HL-60 (cell line): ENCODE measurements around the gene LIPC.

Experiments
- DNase-seq, 2 experiments: peaks; one replicate each; pipeline ENCODE4 v3.0.0-alpha.2; 2010 to 2020; ENCODE audit warnings: low read depth in 1 of 2, low spot score in 1 of 2
- H3K27ac ChIP-seq: fragments of 250-450 bp; sonication (Bioruptor Pico); replicated peaks from 2 replicates; pipeline ENCODE4 v1.5.1; 2020; ENCODE audit warnings: mild to moderate bottlenecking, moderate library complexity
- H3K27me3 ChIP-seq: fragments of 250-450 bp; sonication (Bioruptor Pico); 2 replicates; pipeline ENCODE4 v1.5.1; 2021; ENCODE audit warnings: mild to moderate bottlenecking, moderate library complexity; ENCODE audit not compliant: insufficient read depth, poor library complexity, severe bottlenecking
- H3K4me3 ChIP-seq: replicated peaks from 2 replicates; pipeline ENCODE4 v1.5.1; 2011; ENCODE audit warnings: mild to moderate bottlenecking, control low read depth, low read length; ENCODE audit not compliant: insufficient read depth
- CTCF ChIP-seq: IDR thresholded peaks from one replicate; pipeline ENCODE4 v1.5.1; 2011; ENCODE audit warnings: low read length, control low read depth, inconsistent platforms; ENCODE audit not compliant: insufficient read depth
- GABPA ChIP-seq: IDR thresholded peaks from 2 replicates; pipeline ENCODE4 v1.6.1; 2012; ENCODE audit warnings: low read depth
- POLR2AphosphoS5 ChIP-seq: IDR thresholded peaks from 2 replicates; pipeline ENCODE4 v1.6.1; 2012; ENCODE audit warnings: low read depth
- REST ChIP-seq: IDR thresholded peaks from 2 replicates; pipeline ENCODE4 v1.6.1; 2012; ENCODE audit warnings: low read depth; ENCODE audit not compliant: insufficient replicate concordance
- SPI1 ChIP-seq: IDR thresholded peaks from 2 replicates; pipeline ENCODE4 v1.6.1; 2012; ENCODE audit warnings: low read depth, mild to moderate bottlenecking, borderline replicate concordance

Gene LIPC

GRCh38 chr15:58566029-58566428, 134.2 kb downstream of the LIPC start:
- H3K27me3 ChIP-seq: no peaks in the 10 kb centered on the region
- no peak for DNase-seq
- TF ChIP-seq POLR2AphosphoS5 (no peak), GABPA (no peak), REST (no peak), CTCF (no peak), SPI1 (no peak)
- H3K4me3 ChIP-seq: no peak overlapping the region
- H3K27ac ChIP-seq: no peak overlapping the region

GRCh38 chr15:58568157-58568571, 136.4 kb downstream of the LIPC start:
- no peaks in the 10 kb centered on the region for H3K27me3 ChIP-seq
- no peak overlapping the region for H3K27ac ChIP-seq
- TF ChIP-seq POLR2AphosphoS5: no peak
- no peak for TF ChIP-seq CTCF
- no peak; the same call in 1 of the 2 replicates for TF ChIP-seq SPI1
- TF ChIP-seq GABPA: no peak
- no peak for TF ChIP-seq REST
- peak; percentile 42 to 56 for DNase-seq
- H3K4me3 ChIP-seq: no peak overlapping the region

GRCh38 chr15:58569455-58569854, 137.7 kb downstream of the LIPC start:
- DNase-seq: no peak
- Histone ChIP-seq H3K27ac (no peak overlapping the region), H3K27me3 (no peaks in the 10 kb centered on the region), H3K4me3 (no peak overlapping the region)
- TF ChIP-seq REST (no peak), POLR2AphosphoS5 (no peak), CTCF (no peak), SPI1 (no peak), GABPA (no peak)
